Neuronal stem cell (in vitro differentiated cells): ENCODE data around the gene CD151.

Experiments
- DNase-seq: peaks from one replicate; pipeline ENCODE4 v3.0.0-alpha.2; 2013; ENCODE audit warnings: low spot score
- H2AFZ ChIP-seq: one replicate; pipeline ENCODE4 v1.6.1; 2013; ENCODE audit warnings: mild to moderate bottlenecking, low read length, inconsistent platforms
- H2AK5ac ChIP-seq: 2 replicates; pipeline ENCODE4 v1.6.1; 2013; ENCODE audit warnings: low read depth, mild to moderate bottlenecking, inconsistent platforms, low read length, moderate library complexity, mixed read lengths
- H2BK120ac ChIP-seq: 2 replicates; pipeline ENCODE4 v1.6.1; 2013; ENCODE audit warnings: low read depth, mild to moderate bottlenecking, inconsistent platforms, low read length, moderate library complexity, mixed read lengths
- H2BK12ac ChIP-seq: one replicate; pipeline ENCODE4 v1.6.1; 2013; ENCODE audit warnings: low read length, inconsistent platforms
- H2BK15ac ChIP-seq: 2 replicates; pipeline ENCODE4 v1.6.1; 2013; ENCODE audit warnings: mild to moderate bottlenecking, low read length, inconsistent platforms, mixed read lengths
- H2BK5ac ChIP-seq: one replicate; pipeline ENCODE4 v1.6.1; 2013; ENCODE audit warnings: inconsistent platforms, mild to moderate bottlenecking, low read length, moderate library complexity
- H3K14ac ChIP-seq: one replicate; pipeline ENCODE4 v1.6.1; 2013; ENCODE audit warnings: low read length, inconsistent platforms
- H3K18ac ChIP-seq: 2 replicates; pipeline ENCODE4 v1.6.1; 2013; ENCODE audit warnings: low read length, inconsistent platforms
- H3K23ac ChIP-seq: 2 replicates; pipeline ENCODE4 v1.6.1; 2013; ENCODE audit warnings: low read depth, mild to moderate bottlenecking, mixed read lengths, low read length, inconsistent platforms; ENCODE audit not compliant: poor library complexity
- H3K27ac ChIP-seq: replicated peaks from 3 replicates; pipeline ENCODE4 v1.5.1; 2013; ENCODE audit warnings: low read length, inconsistent platforms
- H3K27me3 ChIP-seq, 3 experiments: 2 replicates each; pipeline ENCODE4 v1.6.1; 2013; ENCODE audit warnings: low read length in 3 of 3, mild to moderate bottlenecking in 2 of 3, inconsistent platforms in 1 of 3, low read depth in 1 of 3, mixed read lengths in 1 of 3, moderate library complexity in 1 of 3; ENCODE audit not compliant: control insufficient read depth in 3 of 3, insufficient read depth in 3 of 3
- H3K36me3 ChIP-seq, 2 donors: replicated peaks in 1 of 2; 2 replicates each; pipeline ENCODE4 v1.6.1; 2013; ENCODE audit warnings: low read length in 2 of 2; ENCODE audit not compliant: control insufficient read depth in 2 of 2, insufficient read depth in 2 of 2
- H3K4ac ChIP-seq: 2 replicates; pipeline ENCODE4 v1.6.1; 2013; ENCODE audit warnings: inconsistent platforms, mild to moderate bottlenecking, low read length, moderate library complexity
- H3K4me1 ChIP-seq, 2 donors: 1 replicate in 1 of 2; 2 replicates in 1 of 2; pipeline ENCODE4 v1.6.1; 2013; ENCODE audit warnings: low read length in 2 of 2, low read depth in 1 of 2; ENCODE audit not compliant: control insufficient read depth in 2 of 2, insufficient read depth in 1 of 2
- H3K4me2 ChIP-seq: one replicate; pipeline ENCODE4 v1.6.1; 2013; ENCODE audit warnings: mild to moderate bottlenecking, low read length, inconsistent platforms; ENCODE audit not compliant: insufficient read depth, poor library complexity, severe bottlenecking
- H3K4me3 ChIP-seq, 2 donors: 2 replicates each; pipeline ENCODE4 v1.5.1; 2013; ENCODE audit warnings: low read length in 2 of 2, mild to moderate bottlenecking in 2 of 2, inconsistent platforms in 1 of 2, moderate library complexity in 1 of 2
- H3K79me1 ChIP-seq: one replicate; pipeline ENCODE4 v1.6.1; 2013; ENCODE audit warnings: low read depth, mild to moderate bottlenecking, inconsistent platforms, low read length, moderate library complexity
- H3K9ac ChIP-seq: one replicate; pipeline ENCODE4 v1.6.1; 2013; ENCODE audit warnings: mild to moderate bottlenecking, low read depth, low read length, inconsistent platforms; ENCODE audit not compliant: poor library complexity
- H3K9me3 ChIP-seq, 2 donors: replicated peaks in 1 of 2; 2 replicates each; pipeline versions ENCODE3 to v1.6.1; 2013; ENCODE audit warnings: low read length in 2 of 2, mild to moderate bottlenecking in 2 of 2, inconsistent platforms in 1 of 2, low read depth in 1 of 2, mixed read lengths in 1 of 2, moderate library complexity in 1 of 2; ENCODE audit not compliant: control insufficient read depth in 2 of 2, insufficient read depth in 1 of 2
- H4K8ac ChIP-seq: one replicate; pipeline ENCODE4 v1.6.1; 2013; ENCODE audit warnings: low read depth, mild to moderate bottlenecking, inconsistent platforms, low read length, moderate library complexity
- H4K91ac ChIP-seq: one replicate; pipeline ENCODE4 v1.6.1; 2013; ENCODE audit warnings: low read length, low read depth, mild to moderate bottlenecking, inconsistent platforms; ENCODE audit not compliant: poor library complexity
- WGBS, 2 donors: extraction: QIAGEN DNeasy Blood & Tissue Kit; methylation state at CpG; one replicate each; pipeline ENCODE4 v1.1.7; 2013; ENCODE audit warnings: missing lambda C conversion rate in 2 of 2, mixed read lengths in 1 of 2; ENCODE audit not compliant: insufficient read length in 2 of 2, insufficient replicate concordance in 1 of 2; ENCODE audit errors: extremely low coverage in 2 of 2; 5-methylcytosine and 5-hydroxymethylcytosine counted together

Gene CD151

GRCh38 chr11:802018-802617 lies 30.6 kb upstream of the CD151 start:
- Histone ChIP-seq H3K14ac (peak overlapping the region; percentile 56), H3K4me3 (no peak overlapping the region)

DNA sequence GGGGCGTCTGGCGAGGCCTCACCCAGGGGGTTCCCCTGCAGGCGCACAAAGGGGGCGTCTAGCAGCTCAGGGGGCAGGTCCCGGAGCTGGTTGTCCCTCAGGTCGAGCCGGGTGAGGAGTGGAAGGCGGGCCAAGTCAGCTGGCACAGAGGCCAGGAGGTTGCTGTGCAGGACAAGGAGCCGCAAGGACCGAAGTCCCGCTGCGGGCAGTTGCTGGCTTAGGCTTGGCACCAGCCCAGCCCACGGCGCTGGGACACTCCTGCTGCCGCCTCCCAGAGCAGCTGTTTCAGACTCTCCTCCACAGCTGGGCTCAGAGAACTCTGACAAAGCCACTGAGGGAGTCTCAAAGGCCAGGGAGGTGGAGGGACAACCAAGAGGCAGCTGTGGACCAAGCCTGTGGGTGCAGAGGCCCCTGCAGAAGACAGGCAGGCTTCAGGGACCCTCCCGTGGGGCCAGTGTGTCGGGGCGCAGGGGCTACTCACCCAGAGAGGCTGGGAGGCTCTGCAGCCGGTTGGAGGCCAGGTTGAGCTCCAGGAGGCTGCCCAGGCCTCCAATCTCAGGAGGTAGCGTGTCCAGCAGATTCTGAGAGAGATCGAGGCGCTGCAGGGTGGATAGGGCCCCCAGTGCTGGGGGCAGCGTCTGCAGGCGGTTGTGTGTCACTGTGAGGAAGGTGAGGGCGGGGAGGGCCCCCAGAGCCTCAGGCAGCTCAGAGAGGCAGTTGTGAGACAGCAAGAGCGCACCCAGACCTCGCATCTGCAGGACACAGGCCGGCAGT lies 29.9 kb upstream of the CD151 start:
- WGBS, 2 donors = no CpG with 5 or more reads among the region's 28 CpGs
- Histone ChIP-seq H3K4me1 (peaks cover 12 to 17% of the 10 kb centered on the region in 2 donors), H3K18ac (peak overlapping the region; percentile 57), H4K8ac (no peak overlapping the region), H3K4me2 (no peak overlapping the region), H3K36me3 (peaks cover 23 to 50% of the 10 kb centered on the region in 2 donors), H2AFZ (no peak overlapping the region), H2BK15ac (peak overlapping the region; percentile 67), H3K23ac (peak overlapping the region; percentile 65), H2BK12ac (no peak overlapping the region), H3K79me1 (peaks cover 18% of the 10 kb centered on the region), H2BK120ac (no peak overlapping the region), H2BK5ac (peak overlapping the region; percentile 98), H4K91ac (no peak overlapping the region), H3K4ac (no peak overlapping the region), H3K9ac (peak overlapping the region; percentile 88), H3K27me3 (no peaks in the 10 kb centered on the region), H2AK5ac (peak overlapping the region; percentile 63), H3K4me3 (peak overlapping the region; percentile 35 to 58), H3K14ac (peak overlapping the region; percentile 21), H3K9me3 (no peaks in the 10 kb centered on the region), H3K27ac (no peak overlapping the region)
- DNase-seq = no peak

More at GRCh38 chr11:802018-802617, 30.6 kb upstream of the CD151 start:
- H2BK15ac ChIP-seq = no peak overlapping the region
- no peaks in the 10 kb centered on the region for H3K9me3 ChIP-seq
- no peak overlapping the region for H2AFZ ChIP-seq
- H3K4me2 ChIP-seq = no peak overlapping the region
- H2BK12ac ChIP-seq = no peak overlapping the region
- no peak overlapping the region for H2AK5ac ChIP-seq
- peaks cover 23 to 50% of the 10 kb centered on the region in 2 donors for H3K36me3 ChIP-seq
- no peak overlapping the region for H3K4ac ChIP-seq
- H4K91ac ChIP-seq = no peak overlapping the region
- H3K23ac ChIP-seq = no peak overlapping the region
- peak overlapping the region; percentile 98 for H2BK5ac ChIP-seq
- H3K18ac ChIP-seq = no peak overlapping the region
- H2BK120ac ChIP-seq = no peak overlapping the region
- no CpG with 5 or more reads among the region's 21 CpGs for WGBS, 2 donors
- peaks cover 12 to 17% of the 10 kb centered on the region in 2 donors for H3K4me1 ChIP-seq
- no peaks in the 10 kb centered on the region for H3K27me3 ChIP-seq
- H3K27ac ChIP-seq = no peak overlapping the region
- DNase-seq = no peak
- peaks cover 18% of the 10 kb centered on the region for H3K79me1 ChIP-seq
- H4K8ac ChIP-seq = peak overlapping the region; percentile 17
- no peak overlapping the region for H3K9ac ChIP-seq

- Histone ChIP-seq H3K23ac (peak overlapping the region; percentile 65), H3K4me3 (peak overlapping the region; percentile 35 to 58), H2AK5ac (peak overlapping the region; percentile 63), H3K27ac (no peak overlapping the region), H3K27me3 (no peaks in the 10 kb centered on the region), H3K9me3 (no peaks in the 10 kb centered on the region), H3K4me2 (no peak overlapping the region), H3K4ac (no peak overlapping the region), H2BK5ac (peak overlapping the region; percentile 98), H3K36me3 (peaks cover 23 to 50% of the 10 kb centered on the region in 2 donors), H4K8ac (no peak overlapping the region), H3K4me1 (peaks cover 14 to 20% of the 10 kb centered on the region in 2 donors), H2BK15ac (peak overlapping the region; percentile 67), H3K14ac (no peak overlapping the region), H2AFZ (no peak overlapping the region), H2BK12ac (no peak overlapping the region), H3K9ac (peak overlapping the region; percentile 88), H4K91ac (no peak overlapping the region), H2BK120ac (no peak overlapping the region), H3K79me1 (peaks cover 17% of the 10 kb centered on the region), H3K18ac (peak overlapping the region; percentile 57)
- WGBS, 2 donors = no CpG with 5 or more reads among the region's 8 CpGs
- DNase-seq = no peak
Measured at GRCh38 chr11:803467-803742, 29.3 kb upstream of the CD151 start.
